ENCODE results near the gene AATF.

GRCh38 chr17:37086948-37087347, 138.2 kb downstream of the AATF start:
- no peak for TF ChIP-seq SUZ12 (IDR thresholded peaks at IDR 0.05; ENCODE audit: extremely low read depth, insufficient read depth, insufficient read length)
- TF ChIP-seq ZNF274 (IDR thresholded peaks at IDR 0.05; ENCODE audit: low read depth, low read length), result no peak
